Gastroesophageal sphincter (tissue), 3 donors: ENCODE results near the gene ANKRD13C.

Experiments
- CTCF ChIP-seq, 4 experiments: fragments of 200-600 bp in 2 of 4; fragments of 450-650 bp in 2 of 4; sonication (generic) in 1 of 4; IDR thresholded peaks; one replicate each; pipeline ENCODE4 v1.5.1; 2017 to 2019; ENCODE audit warnings: antibody characterized with exemption in 4 of 4, mild to moderate bottlenecking in 2 of 4, moderate library complexity in 2 of 4
- POLR2AphosphoS5 ChIP-seq: sonication (generic); formaldehyde crosslinking; IDR thresholded peaks from one replicate; pipeline ENCODE4 v1.6.1; 2017; ENCODE audit warnings: antibody characterized with exemption

- TF ChIP-seq POLR2AphosphoS5 (no peak), CTCF (IDR thresholded peaks at IDR 0.05) (no peak)
Measured at GRCh38 chr1:70222716-70223235, 131.7 kb downstream of the ANKRD13C start.
